CD4-positive, CD25-positive, alpha-beta regulatory T cell (primary cell): ENCODE results near the gene ARID3C. TPM values are rescaled to one million over a fixed set of nuclear protein-coding genes. Genes with fewer than 3 reads are reported as not detected.
A peak's percentile ranks its signal among the peaks of the same experiment; 100 is the strongest.
"Not testable (repeated sequence)": the region's sequence is repeated elsewhere in the genome, so short reads cannot be mapped to it uniquely, and the experiment has no call there.

Experiments used
- ATAC-seq, 2 donors: fragments of 150-1000 bp; cut with Tn5 transposase; one replicate each; pipeline ENCODE4 v1.10.0; 2021; ENCODE audit warnings: low read depth in 2 of 2, moderate number of reproducible peaks in 2 of 2, moderate library complexity in 1 of 2
- DNase-seq, 3 donors: peaks; one replicate each; pipeline versions ENCODE4 v3.0.0 to v3.0.0-alpha.2; 2012 to 2022; ENCODE audit warnings: mixed read lengths in 1 of 3
- H3K27ac ChIP-seq: one replicate; pipeline ENCODE4 v1.7.0; 2013; ENCODE audit warnings: mild to moderate bottlenecking, low read length; ENCODE audit not compliant: insufficient read depth, poor library complexity, severe bottlenecking
- H3K27me3 ChIP-seq: one replicate; pipeline ENCODE4 v1.7.0; 2013; ENCODE audit warnings: low read length; ENCODE audit not compliant: control insufficient read depth, insufficient read depth
- H3K36me3 ChIP-seq: one replicate; pipeline ENCODE4 v1.7.0; 2013; ENCODE audit warnings: mild to moderate bottlenecking, low read length, moderate library complexity; ENCODE audit not compliant: control insufficient read depth, insufficient read depth
- H3K4me1 ChIP-seq: 2 replicates; pipeline ENCODE4 v1.7.0; 2013; ENCODE audit warnings: mild to moderate bottlenecking, low read length; ENCODE audit not compliant: insufficient read depth, control insufficient read depth, poor library complexity, severe bottlenecking
- H3K4me3 ChIP-seq: one replicate; pipeline ENCODE4 v1.7.0; 2013; ENCODE audit warnings: low read depth, mild to moderate bottlenecking, low read length, moderate library complexity
- H3K9me3 ChIP-seq, 2 experiments: 1 replicate in 1 of 2; 2 replicates in 1 of 2; pipeline ENCODE4 v1.7.0; 2013; ENCODE audit warnings: low read length in 2 of 2, mild to moderate bottlenecking in 1 of 2, moderate library complexity in 1 of 2; ENCODE audit not compliant: control insufficient read depth in 2 of 2
- H3K27ac Mint-ChIP-seq, 3 donors: one replicate each; pipeline ENCODE4 v1.8.0; 2020 to 2022; ENCODE audit warnings: mild to moderate bottlenecking in 3 of 3, mixed read lengths in 3 of 3, moderate library complexity in 2 of 3
- H3K27me3 Mint-ChIP-seq: one replicate; pipeline ENCODE4 v1.8.0; 2022; ENCODE audit warnings: mild to moderate bottlenecking, mixed read lengths
- H3K36me3 Mint-ChIP-seq: one replicate; pipeline ENCODE4 v1.8.0; 2020; ENCODE audit warnings: mixed read lengths
- H3K4me1 Mint-ChIP-seq, 4 donors: one replicate each; pipeline ENCODE4 v1.8.0; 2020 to 2022; ENCODE audit warnings: mixed read lengths in 4 of 4, mild to moderate bottlenecking in 1 of 4
- H3K4me3 Mint-ChIP-seq, 4 donors: one replicate each; pipeline ENCODE4 v1.8.0; 2020 to 2022; ENCODE audit warnings: mild to moderate bottlenecking in 4 of 4, mixed read lengths in 4 of 4, moderate library complexity in 3 of 4
- H3K9me3 Mint-ChIP-seq, 7 donors: one replicate each; pipeline ENCODE4 v1.8.0; 2020 to 2022; ENCODE audit warnings: mixed read lengths in 7 of 7, mild to moderate bottlenecking in 3 of 7, moderate library complexity in 2 of 7
- polyA plus RNA-seq, 4 donors: library from polyadenylated mRNA; unstranded; fragments of 300-500 nt; fragmentation: Illumina TruSeq; gene quantifications; one replicate each; pipeline ENCODE4 v1.2.3, GENCODE V29; 2021
- total RNA-seq: library from RNA; stranded (reverse); gene quantifications from one replicate; pipeline ENCODE4 v1.2.3, GENCODE V29; 2022

ARID3C gene
- total and polyA plus RNA-seq, 5 donors from 2014 or later: not detected

- not testable (repeated sequence) for DNase-seq, H3K4me3 ChIP-seq, H3K27me3 ChIP-seq, ATAC-seq, H3K27ac Mint-ChIP-seq, H3K27ac ChIP-seq, H3K27me3 Mint-ChIP-seq, H3K36me3 ChIP-seq, H3K36me3 Mint-ChIP-seq, H3K9me3 Mint-ChIP-seq, H3K9me3 ChIP-seq
- peak overlapping the region in 1 of 4 donors; percentile 98 for H3K4me3 Mint-ChIP-seq
- H3K4me1 Mint-ChIP-seq: peaks cover 4 to 39% (median 16%) of the 10 kb centered on the region in 4 donors
- peaks cover 30% of the 10 kb centered on the region for H3K4me1 ChIP-seq
These were observed 10.5 kb upstream of the ARID3C start for GRCh38 chr9:34639322-34639721.

DNA sequence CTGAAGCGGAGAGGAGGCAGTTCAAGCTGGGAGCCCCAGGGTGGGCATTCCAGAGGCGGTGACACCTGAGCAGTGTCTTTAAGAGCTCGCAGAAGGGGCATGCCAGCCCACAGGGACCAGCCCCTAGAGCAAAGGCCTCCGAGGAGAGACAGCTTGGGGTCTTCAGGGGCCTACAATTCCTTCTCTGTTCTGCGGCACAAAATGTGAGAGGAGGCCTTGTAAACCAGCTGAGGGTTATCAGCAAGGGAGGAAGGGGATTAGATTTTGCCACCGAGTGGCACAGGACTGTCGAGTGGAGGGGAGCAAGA, 9.2 kb upstream of the ARID3C start:
- Histone ChIP-seq H3K4me3 (peak overlapping the region; percentile 78), H3K36me3 (no peaks in the 10 kb centered on the region), H3K27ac (peak overlapping the region; percentile 74), H3K27me3 (no peaks in the 10 kb centered on the region), H3K4me1 (peaks cover 30% of the 10 kb centered on the region), H3K9me3 (no peaks in the 10 kb centered on the region)
- H3K4me1 Mint-ChIP-seq: peaks cover 9 to 46% (median 19%) of the 10 kb centered on the region in 4 donors
- no peak for DNase-seq
- no peaks in the 10 kb centered on the region for H3K9me3 Mint-ChIP-seq
- peak overlapping the region; percentile 93 to 99 (median 97) for H3K27ac Mint-ChIP-seq
- no peak for ATAC-seq
- H3K27me3 Mint-ChIP-seq: no peaks in the 10 kb centered on the region
- H3K4me3 Mint-ChIP-seq: peak overlapping the region; percentile 91 to 98 (median 94)
- H3K36me3 Mint-ChIP-seq: peaks cover 4% of the 10 kb centered on the region

- peak; percentile 92 to 94 for ATAC-seq
- no peaks in the 10 kb centered on the region for H3K9me3 ChIP-seq
- H3K4me1 ChIP-seq: peaks cover 30% of the 10 kb centered on the region
- peak within 1 kb of the TSS; percentile 93 to 99 (median 97) for H3K27ac Mint-ChIP-seq
- no peaks in the 10 kb centered on the region for H3K9me3 Mint-ChIP-seq
- peak; percentile 90 to 96 (median 96) for DNase-seq
- H3K27me3 Mint-ChIP-seq: no peaks in the 10 kb centered on the region
- peak within 1 kb of the TSS; percentile 91 to 98 (median 94) for H3K4me3 Mint-ChIP-seq
- H3K4me3 ChIP-seq: peak within 1 kb of the TSS; percentile 78
- H3K27ac ChIP-seq: peak within 1 kb of the TSS; percentile 74
- peaks cover 9 to 48% (median 21%) of the 10 kb centered on the region in 4 donors for H3K4me1 Mint-ChIP-seq
- no peaks in the 10 kb centered on the region for H3K27me3 ChIP-seq
- peaks cover 4% of the 10 kb centered on the region for H3K36me3 Mint-ChIP-seq
- no peaks in the 10 kb centered on the region for H3K36me3 ChIP-seq
These were observed 8.7 kb upstream of the ARID3C start, which contains the start of gene SIGMAR1 for GRCh38 chr9:34637356-34638137. Gene SIGMAR1, minus strand, starts transcription at chr9:34637787. Its CDS starts 90 bp downstream, at chr9:34637697.

DNA sequence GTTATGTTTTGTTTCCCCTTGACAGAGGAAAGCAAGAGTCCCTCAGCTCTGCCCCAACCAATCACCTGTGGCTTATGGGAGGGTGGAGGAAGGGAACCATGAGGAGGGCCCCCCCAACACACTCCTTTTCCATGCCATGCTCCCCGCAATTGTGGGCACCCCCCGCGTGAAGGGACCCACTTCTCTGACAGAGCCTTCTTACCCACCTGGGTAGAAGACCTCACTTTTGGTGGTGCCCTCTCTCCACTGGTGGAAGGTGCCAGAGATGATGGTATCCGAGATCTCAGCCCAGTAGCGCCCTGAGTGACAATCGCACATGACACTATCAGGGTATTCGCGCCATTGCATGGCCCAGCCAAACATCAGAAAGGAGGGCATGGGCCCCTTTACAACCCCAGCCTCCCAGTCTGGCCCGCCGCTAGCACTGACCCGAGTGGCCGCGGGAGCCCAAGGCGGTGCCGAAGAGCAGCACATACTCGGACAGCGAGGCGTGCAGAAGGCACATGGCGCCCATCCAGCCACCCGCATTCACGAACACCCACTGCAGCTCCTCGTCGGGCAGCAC, 8.0 kb upstream of the ARID3C start:
- Histone ChIP-seq H3K4me1 (peaks cover 30% of the 10 kb centered on the region), H3K27ac (peak overlapping the region; percentile 74), H3K4me3 (peak overlapping the region; percentile 62), H3K27me3 (no peaks in the 10 kb centered on the region), H3K9me3 (no peaks in the 10 kb centered on the region), H3K36me3 (no peaks in the 10 kb centered on the region)
- no peaks in the 10 kb centered on the region for H3K27me3 Mint-ChIP-seq
- DNase-seq: peak in 1 of 3 donors; percentile 25
- H3K27ac Mint-ChIP-seq: peak overlapping the region; percentile 76 to 92 (median 86)
- ATAC-seq: peak in 1 of 2 donors; percentile 3
- H3K9me3 Mint-ChIP-seq: no peaks in the 10 kb centered on the region
- peaks cover 4% of the 10 kb centered on the region for H3K36me3 Mint-ChIP-seq
- H3K4me1 Mint-ChIP-seq: peaks cover 9 to 49% (median 22%) of the 10 kb centered on the region in 4 donors
- H3K4me3 Mint-ChIP-seq: peak overlapping the region; percentile 91 to 98 (median 94)

GRCh38 chr9:34635556-34635955, 6.7 kb upstream of the ARID3C start:
- Histone ChIP-seq H3K27ac (no peak overlapping the region), H3K4me1 (peaks cover 30% of the 10 kb centered on the region), H3K36me3 (no peaks in the 10 kb centered on the region), H3K9me3 (no peaks in the 10 kb centered on the region), H3K4me3 (no peak overlapping the region), H3K27me3 (no peaks in the 10 kb centered on the region)
- ATAC-seq (no peak), DNase-seq (no peak)
- H3K36me3 Mint-ChIP-seq: peaks cover 4% of the 10 kb centered on the region
- peak overlapping the region in 3 of 4 donors; percentile 57 to 85 (median 70) for H3K4me3 Mint-ChIP-seq
- H3K27ac Mint-ChIP-seq: peak overlapping the region in 1 of 3 donors; percentile 71
- peaks cover 9 to 49% (median 22%) of the 10 kb centered on the region in 4 donors for H3K4me1 Mint-ChIP-seq
- no peaks in the 10 kb centered on the region for H3K27me3 Mint-ChIP-seq
- H3K9me3 Mint-ChIP-seq: peaks cover 0 to under 1% (median 0%) of the 10 kb centered on the region in 7 donors

DNA sequence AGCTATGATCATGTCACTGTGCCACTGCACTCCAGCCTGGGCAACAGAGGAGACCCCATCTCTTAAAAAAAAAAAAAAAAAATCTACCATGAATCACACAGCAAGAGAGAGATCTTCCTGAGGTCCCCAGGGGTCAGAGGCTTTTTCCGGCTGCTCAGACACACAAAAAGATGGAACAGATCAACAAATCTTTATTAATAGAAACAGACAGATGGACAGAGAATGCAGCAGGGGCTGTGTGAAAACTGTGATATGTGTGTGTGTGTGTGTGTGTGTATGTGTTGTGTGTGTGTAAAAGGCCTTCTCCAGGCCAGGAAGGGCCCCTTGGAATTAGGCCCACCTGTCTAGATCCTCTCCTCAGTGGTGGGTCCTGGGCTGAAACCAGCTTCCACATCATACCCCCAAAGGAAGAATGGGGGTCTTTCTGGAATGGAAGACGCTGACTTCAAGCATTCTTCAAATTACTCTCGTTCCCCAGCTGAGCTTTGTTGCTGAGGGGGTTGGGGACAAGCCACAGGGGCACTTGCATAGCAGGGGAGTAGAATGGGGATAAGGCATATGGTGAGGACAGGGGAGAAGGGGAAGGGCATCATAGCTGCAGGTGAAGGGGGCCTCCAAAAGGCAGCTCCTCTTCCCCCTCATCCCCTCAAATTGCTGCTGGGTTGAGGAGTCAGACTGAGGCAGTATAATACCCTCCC, 5.8 kb upstream of the ARID3C start:
- Histone ChIP-seq H3K4me3 (no peak overlapping the region), H3K9me3 (no peaks in the 10 kb centered on the region), H3K27me3 (peaks cover 6% of the 10 kb centered on the region), H3K4me1 (peaks cover 30% of the 10 kb centered on the region), H3K36me3 (no peaks in the 10 kb centered on the region), H3K27ac (no peak overlapping the region)
- Mint-ChIP-seq H3K27me3 (peaks cover 6% of the 10 kb centered on the region), H3K4me1 (peaks cover 9 to 49% (median 22%) of the 10 kb centered on the region in 4 donors), H3K36me3 (peaks cover 4% of the 10 kb centered on the region), H3K27ac (peak overlapping the region in 1 of 3 donors; percentile 20), H3K9me3 (peaks cover 0 to 2% (median 0%) of the 10 kb centered on the region in 7 donors), H3K4me3 (peak overlapping the region in 3 of 4 donors; percentile 18 to 73 (median 53))
- ATAC-seq (no peak), DNase-seq (no peak)

GRCh38 chr9:34633851-34634550, 5.1 kb upstream of the ARID3C start:
- peak overlapping the region in 1 of 3 donors; percentile 57 for H3K27ac Mint-ChIP-seq
- H3K4me3 Mint-ChIP-seq: peak overlapping the region; percentile 16 to 73 (median 42)

More at GRCh38 chr9:34633851-34634550, 5.1 kb upstream of the ARID3C start:
- DNase-seq (peak; percentile 65 to 78 (median 71)), ATAC-seq (peak; percentile 24 to 32)
- Histone ChIP-seq H3K4me3 (no peak overlapping the region), H3K9me3 (no peaks in the 10 kb centered on the region), H3K36me3 (no peaks in the 10 kb centered on the region), H3K4me1 (peaks cover 35% of the 10 kb centered on the region), H3K27ac (no peak overlapping the region), H3K27me3 (peaks cover 11% of the 10 kb centered on the region)
- Mint-ChIP-seq H3K4me1 (peaks cover 9 to 54% (median 22%) of the 10 kb centered on the region in 4 donors), H3K36me3 (peaks cover 4% of the 10 kb centered on the region), H3K9me3 (peaks cover 0 to 2% (median 0%) of the 10 kb centered on the region in 7 donors), H3K27me3 (peaks cover 13% of the 10 kb centered on the region)
